ENCODE measurements around the gene USF1.

GRCh38 chr1:161037661-161038522 lies 7.9 kb downstream of the USF1 start:
- TF ChIP-seq RARB (CRISPR knock-in tag; IDR thresholded peaks at IDR 0.05), result no peak
- no peak for TF ChIP-seq PATZ1 (CRISPR knock-in tag; IDR thresholded peaks at IDR 0.05; ENCODE audit: borderline replicate concordance)
- TF ChIP-seq ARNTL (CRISPR knock-in tag; IDR thresholded peaks at IDR 0.05; ENCODE audit: borderline replicate concordance, low read depth), result no peak
- TF ChIP-seq ESRRG (CRISPR knock-in tag; IDR thresholded peaks at IDR 0.05), result no peak
- no peak for TF ChIP-seq TSHZ2 (CRISPR knock-in tag; IDR thresholded peaks at IDR 0.05)
- no peak for TF ChIP-seq SNAI2 (CRISPR knock-in tag; IDR thresholded peaks at IDR 0.05)
- TF ChIP-seq PPARA (CRISPR knock-in tag; IDR thresholded peaks at IDR 0.05; ENCODE audit: borderline replicate concordance), result no peak
- TF ChIP-seq OSR1 (CRISPR knock-in tag; IDR thresholded peaks at IDR 0.05), result no peak
- no peak for TF ChIP-seq ZFP3 (CRISPR knock-in tag; IDR thresholded peaks at IDR 0.05)
- TF ChIP-seq CREB5 (CRISPR knock-in tag; IDR thresholded peaks at IDR 0.05; ENCODE audit: low read depth), result no peak
- no peak for TF ChIP-seq TCF4 (CRISPR knock-in tag; IDR thresholded peaks at IDR 0.05; ENCODE audit: borderline replicate concordance)
